IPS-18c (cell line): ENCODE data around the gene CWH43.
"Not testable (repeated sequence)": the region's sequence is repeated elsewhere in the genome, so short reads cannot be mapped to it uniquely, and the experiment has no call there.

Source experiments
- H3K4me3 ChIP-seq: 2 replicates; pipeline ENCODE4 v1.7.0; 2013; ENCODE audit warnings: low read depth, mild to moderate bottlenecking, low read length, moderate library complexity; ENCODE audit not compliant: insufficient read depth
- H3K9me3 ChIP-seq: one replicate; pipeline ENCODE4 v1.6.1; 2013; ENCODE audit warnings: mild to moderate bottlenecking, low read length, moderate library complexity; ENCODE audit not compliant: control insufficient read depth, insufficient read depth

The CWH43 gene

DNA sequence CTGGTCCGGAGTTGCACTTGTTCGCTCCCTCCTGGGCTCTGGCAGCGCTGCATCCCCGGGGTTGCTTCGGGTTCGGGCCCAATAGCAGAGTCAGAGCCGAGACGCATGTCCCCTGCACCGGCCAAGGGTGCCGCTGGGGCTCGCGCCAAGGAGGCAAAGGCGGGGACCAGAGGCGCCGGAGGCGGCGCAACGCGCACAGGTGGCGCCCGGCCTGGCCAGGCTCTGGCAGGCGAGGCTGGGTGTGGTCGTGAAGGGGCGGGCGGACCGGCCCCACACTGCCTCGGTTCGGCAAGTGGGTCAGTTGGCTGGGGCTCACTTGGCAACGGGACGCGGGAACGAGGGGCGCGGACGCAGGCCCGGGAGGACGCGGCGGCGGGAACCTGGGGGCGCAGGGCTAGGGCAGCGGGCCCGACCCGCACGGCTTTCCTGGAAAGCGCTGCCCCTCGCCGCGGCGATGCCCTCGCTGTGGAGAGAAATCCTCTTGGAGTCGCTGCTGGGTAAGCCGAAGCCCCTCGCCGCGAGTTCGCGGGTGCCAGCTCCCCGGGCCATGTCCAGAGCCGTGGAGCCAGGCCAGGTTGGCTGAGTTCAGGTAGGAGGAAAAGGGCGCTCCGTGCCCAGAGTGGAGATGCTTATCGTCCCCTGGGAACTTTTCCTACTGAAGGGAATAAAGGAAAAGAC is at the start of gene CWH43:
Gene CWH43, plus strand, starts transcription at position 300 of the 678 bp plus-strand sequence. Its CDS starts 155 bp downstream, at position 455.
- H3K4me3 ChIP-seq: peak within 1 kb of the TSS; percentile 46

GRCh38 chr4:48937033-48937432 is 49.0 kb upstream of the CWH43 start:
- H3K4me3 ChIP-seq: no peak overlapping the region
- no peaks in the 10 kb centered on the region for H3K9me3 ChIP-seq

More for the DNA sequence above, at the start of gene CWH43:
- peaks cover 2% of the 10 kb centered on the region for H3K9me3 ChIP-seq

GRCh38 chr4:48938831-48939230 is 47.2 kb upstream of the CWH43 start:
- Histone ChIP-seq H3K9me3 (no peaks in the 10 kb centered on the region), H3K4me3 (no peak overlapping the region)

- Histone ChIP-seq H3K4me3 (no peak overlapping the region), H3K9me3 (no peaks in the 10 kb centered on the region)
These were observed 46.3 kb upstream of the CWH43 start for GRCh38 chr4:48939785-48940184.

GRCh38 chr4:48943387-48943786 is 42.7 kb upstream of the CWH43 start:
- H3K4me3 ChIP-seq: no peak overlapping the region
- H3K9me3 ChIP-seq: no peaks in the 10 kb centered on the region

- Histone ChIP-seq H3K4me3 (no peak overlapping the region), H3K9me3 (no peaks in the 10 kb centered on the region)
These were observed 41.8 kb upstream of the CWH43 start for GRCh38 chr4:48944252-48944651.

DNA sequence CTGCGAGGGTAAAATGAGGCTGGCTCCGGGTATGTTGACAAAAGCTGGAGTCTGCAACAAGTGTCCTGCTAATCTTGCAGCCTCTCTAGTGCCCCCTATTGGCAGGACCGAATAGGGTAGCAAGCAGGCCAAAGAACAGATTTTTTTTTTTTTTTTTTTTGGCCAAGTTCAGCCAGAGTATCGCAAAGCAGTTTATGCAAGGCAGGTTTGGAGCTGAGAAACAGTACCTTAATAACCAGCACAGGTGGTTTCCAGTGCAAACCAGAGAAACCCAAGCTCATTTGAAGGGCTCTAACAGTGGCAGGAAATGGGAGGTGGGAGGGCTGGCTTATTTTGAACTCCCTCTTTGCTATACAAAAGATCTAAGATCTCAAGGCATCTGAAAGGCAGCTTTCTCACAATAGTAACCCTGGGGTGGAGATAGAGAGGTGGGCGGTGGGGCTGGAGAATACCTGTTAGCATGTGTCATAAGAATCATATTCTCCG is 41.3 kb upstream of the CWH43 start:
- no peak overlapping the region for H3K4me3 ChIP-seq
- H3K9me3 ChIP-seq: no peaks in the 10 kb centered on the region

- Histone ChIP-seq H3K4me3 (no peak overlapping the region), H3K9me3 (no peaks in the 10 kb centered on the region)
These were observed 40.1 kb upstream of the CWH43 start for GRCh38 chr4:48945981-48946380.

- Histone ChIP-seq H3K4me3 (no peak overlapping the region), H3K9me3 (no peaks in the 10 kb centered on the region)
These were observed 38.3 kb upstream of the CWH43 start for GRCh38 chr4:48947731-48948130.

DNA sequence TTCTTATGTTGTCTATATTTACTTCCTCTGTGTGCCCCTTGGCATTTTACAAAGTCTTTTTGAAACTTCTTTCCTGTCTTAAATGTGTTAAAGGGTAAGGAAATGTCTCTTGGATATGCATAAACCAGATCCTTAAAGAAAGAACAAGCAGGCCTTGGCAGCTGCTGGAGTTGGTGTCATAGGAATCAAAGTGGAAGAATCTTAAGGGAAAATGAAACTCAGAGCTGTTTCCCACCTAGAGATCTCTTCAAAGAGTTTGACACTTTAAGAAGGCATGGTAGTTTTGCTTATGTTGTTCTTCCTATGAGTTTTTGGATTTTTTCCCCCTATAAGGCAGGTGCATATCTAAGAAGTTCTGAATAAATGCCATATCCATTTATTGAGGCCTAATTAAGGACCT is 37.0 kb upstream of the CWH43 start:
- no peak overlapping the region for H3K4me3 ChIP-seq
- H3K9me3 ChIP-seq: no peaks in the 10 kb centered on the region

GRCh38 chr4:48949518-48950219 is 36.4 kb upstream of the CWH43 start:
- H3K4me3 ChIP-seq: no peak overlapping the region
- H3K9me3 ChIP-seq: no peaks in the 10 kb centered on the region

DNA sequence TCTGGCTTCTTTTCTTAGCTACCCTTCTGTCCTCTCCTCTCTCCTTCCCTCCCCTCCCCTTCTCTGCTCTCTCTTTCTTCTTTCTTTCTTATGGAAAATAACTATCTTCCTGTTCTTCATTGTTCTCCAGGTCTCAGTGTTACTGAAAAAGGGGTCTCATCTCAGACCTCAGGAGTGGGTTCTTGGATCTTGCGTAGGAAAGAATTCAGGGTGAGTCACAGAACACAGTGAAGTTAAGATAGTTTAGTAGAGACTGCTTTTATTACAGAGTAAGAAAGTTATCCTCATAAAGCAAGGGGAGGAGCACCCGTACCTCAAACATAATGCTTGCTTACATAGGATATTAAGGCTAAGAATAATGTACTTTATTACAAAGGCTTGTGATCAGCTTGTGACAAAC is 31.8 kb upstream of the CWH43 start:
- Histone ChIP-seq H3K9me3 (no peaks in the 10 kb centered on the region), H3K4me3 (no peak overlapping the region)

DNA sequence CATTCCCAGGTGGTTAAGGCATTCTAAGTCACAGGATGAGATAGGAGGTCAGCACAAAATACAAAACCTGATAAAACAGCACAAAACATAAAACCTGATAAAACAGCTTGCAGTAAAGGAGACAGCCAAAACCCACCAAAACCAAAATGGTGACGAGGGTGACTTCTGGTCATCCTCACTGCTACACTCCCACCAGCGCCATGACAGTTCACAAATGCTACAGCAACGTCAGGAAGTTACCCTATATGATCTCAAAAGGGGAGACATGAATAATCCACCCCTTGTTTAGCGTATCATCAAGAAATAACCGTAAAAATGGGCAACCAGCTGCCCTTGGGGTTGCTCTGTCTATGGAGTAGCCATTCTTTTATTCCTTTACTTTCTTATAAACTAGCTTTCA is 28.7 kb upstream of the CWH43 start:
- not testable (repeated sequence) for H3K9me3 ChIP-seq, H3K4me3 ChIP-seq

DNA sequence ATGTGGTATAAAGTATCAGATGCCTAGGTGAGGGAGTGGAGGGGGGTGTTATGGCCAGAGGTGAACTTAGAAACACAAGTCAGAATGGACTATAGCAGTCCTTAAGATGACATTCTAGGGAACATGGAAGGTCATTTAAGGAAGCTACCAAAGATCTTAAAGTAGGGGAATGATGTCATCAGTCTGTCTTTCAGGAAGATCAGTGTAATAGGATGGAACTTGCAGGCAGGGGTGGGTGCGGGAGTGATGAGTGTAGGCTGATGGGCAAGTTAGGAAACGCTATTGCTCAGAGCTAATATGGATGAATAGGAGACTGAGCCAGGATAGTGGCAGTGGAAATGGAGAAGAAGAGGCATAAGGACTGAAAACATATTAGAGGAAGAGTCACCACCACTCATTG is 27.5 kb upstream of the CWH43 start:
- H3K4me3 ChIP-seq: no peak overlapping the region

DNA sequence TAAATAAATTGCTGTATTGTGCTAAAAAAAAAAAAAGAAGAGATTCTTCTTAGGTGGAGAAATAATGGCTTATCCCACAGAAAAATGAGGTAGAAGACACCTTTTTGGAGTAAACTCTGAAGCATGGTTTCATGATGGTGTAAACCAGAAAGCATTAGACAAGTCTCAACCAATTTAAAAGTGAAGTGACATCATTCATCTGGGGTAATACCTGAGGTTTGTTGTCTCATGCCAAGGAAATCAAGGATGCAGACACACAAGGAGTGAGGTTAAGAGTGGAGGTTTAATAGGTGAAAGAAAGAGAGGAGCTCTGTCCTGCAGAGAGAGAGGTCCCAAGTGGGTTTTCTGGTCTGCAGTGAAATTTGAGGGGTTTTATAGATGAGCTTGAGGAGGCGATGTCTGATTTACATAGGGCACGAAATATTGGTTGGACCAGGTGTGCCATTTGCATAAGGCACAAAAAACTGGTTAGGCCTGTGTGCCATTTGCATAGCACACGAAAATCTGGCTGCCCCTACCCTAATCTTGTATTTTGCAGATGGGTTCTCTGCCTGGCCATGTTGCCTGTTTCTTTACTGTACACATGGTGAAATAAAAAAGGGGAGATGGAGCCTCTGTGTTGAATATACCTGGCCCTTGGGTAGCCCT is 25.0 kb upstream of the CWH43 start:
- Histone ChIP-seq H3K4me3 (no peak overlapping the region), H3K9me3 (no peaks in the 10 kb centered on the region)

More for the DNA sequence above, 27.5 kb upstream of the CWH43 start:
- H3K9me3 ChIP-seq: no peaks in the 10 kb centered on the region

DNA sequence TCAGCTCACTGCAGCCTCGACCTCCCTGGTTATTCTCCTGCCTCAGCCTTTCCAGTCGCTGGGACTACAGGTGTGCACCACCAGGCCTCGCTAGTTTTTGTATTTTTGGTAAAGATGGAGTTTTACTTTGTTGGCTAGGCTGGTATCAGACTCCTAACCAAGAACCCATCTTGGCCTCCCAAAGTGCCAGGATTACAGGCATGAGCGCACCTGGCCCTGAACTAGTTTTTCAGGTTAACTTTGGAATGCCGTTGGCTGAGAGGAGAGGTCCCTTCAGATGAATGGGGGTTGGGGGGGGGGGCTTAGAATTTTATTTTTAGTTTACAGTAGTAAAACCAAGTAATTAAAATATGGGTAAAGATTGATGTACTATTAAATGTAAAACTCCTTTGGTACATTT is 23.4 kb upstream of the CWH43 start:
- Histone ChIP-seq H3K9me3 (no peaks in the 10 kb centered on the region), H3K4me3 (no peak overlapping the region)

DNA sequence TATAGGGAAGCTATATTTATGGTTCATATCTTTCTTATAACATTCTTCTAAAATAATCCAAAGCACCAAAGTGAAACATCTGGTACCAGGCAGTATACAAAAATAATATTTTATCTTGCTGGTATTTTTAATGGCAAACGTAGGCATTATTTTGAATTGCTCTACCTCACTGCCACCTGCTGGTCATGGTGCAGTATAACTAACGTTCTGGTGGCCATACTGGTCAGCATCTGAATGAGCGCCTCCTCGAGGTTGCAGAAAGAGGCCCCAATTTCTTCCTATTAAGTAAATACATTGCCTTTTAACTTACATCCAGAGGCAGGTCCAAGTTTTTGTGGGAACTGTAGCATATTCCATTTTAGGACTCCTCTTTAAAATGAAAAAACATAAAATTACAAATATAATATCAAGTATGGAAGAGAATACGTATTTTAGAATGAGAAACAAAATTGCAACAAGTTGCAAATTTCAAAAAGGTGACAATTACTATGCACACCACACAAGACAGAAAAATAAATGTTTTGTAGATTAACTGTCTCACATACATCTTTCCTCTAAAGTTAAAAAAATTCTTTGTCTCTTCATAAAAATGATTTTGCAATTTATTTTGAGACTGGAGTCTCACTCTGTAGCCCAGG is 22.9 kb upstream of the CWH43 start:
- Histone ChIP-seq H3K4me3 (no peak overlapping the region), H3K9me3 (no peaks in the 10 kb centered on the region)

DNA sequence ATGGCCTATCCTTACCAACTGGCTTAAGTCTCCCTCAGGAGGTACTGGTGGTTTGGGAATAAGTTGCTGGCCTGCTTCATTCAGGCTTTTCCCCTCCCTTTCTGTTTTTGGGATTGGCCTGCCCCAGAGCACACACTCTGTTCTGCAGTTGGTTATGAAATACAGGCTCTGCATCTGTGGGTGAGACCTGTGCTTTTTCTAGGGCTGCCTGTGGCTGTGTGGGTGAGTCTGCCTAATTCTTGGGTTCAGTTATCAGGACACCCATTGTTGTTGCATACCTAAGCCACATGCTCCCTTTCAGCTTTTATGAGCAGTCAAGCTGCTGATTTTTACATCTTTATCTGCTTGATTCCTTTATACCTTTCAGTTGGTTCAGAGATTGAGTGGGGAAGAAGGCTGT is 19.0 kb upstream of the CWH43 start:
- H3K4me3 ChIP-seq: no peak overlapping the region

More for the DNA sequence above, 19.0 kb upstream of the CWH43 start:
- H3K9me3 ChIP-seq: peaks cover 2% of the 10 kb centered on the region
